ENCODE data around the gene TRPV4.

Gene TRPV4

DNA sequence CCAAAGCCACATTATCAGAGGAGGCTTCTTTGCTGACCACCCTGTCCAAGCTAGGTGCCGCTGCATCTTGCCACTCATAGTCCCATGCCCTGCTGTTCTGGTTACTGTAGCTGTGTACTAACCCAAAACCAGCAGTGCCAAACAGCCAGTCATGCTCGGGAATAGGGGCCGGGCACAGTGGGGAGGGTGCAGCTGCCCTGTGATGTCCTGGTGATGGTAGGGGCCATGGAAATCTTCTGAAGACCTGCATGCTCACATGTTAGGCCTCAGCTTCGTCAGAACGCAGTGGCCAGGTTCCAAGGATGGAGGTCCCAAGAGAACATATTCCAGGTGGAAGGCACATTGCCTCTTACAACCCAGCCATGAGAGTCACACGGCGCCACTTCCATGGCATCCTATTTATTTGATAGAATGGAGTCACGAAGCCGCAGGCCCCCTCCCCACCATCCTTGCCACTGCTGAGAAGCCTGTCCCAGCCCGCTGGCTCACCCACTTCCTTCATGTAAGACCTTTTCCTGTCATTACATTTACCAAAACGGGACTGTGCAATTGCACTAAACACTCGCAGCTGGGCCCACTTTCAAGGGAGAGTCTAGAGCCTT, 71.0 kb downstream of the TRPV4 start:
- H3K36me3 Mint-ChIP-seq: peaks cover 4% of the 10 kb centered on the region
- no peaks in the 10 kb centered on the region for H3K4me1 Mint-ChIP-seq
- peaks cover 19% of the 10 kb centered on the region for H3K27me3 Mint-ChIP-seq
- no peak for ATAC-seq
- H3K9me3 Mint-ChIP-seq: peaks cover 6% of the 10 kb centered on the region
- no peak overlapping the region for H3K27ac Mint-ChIP-seq
- no peak overlapping the region for H3K4me3 Mint-ChIP-seq

GRCh38 chr12:109760930-109761921, 72.0 kb downstream of the TRPV4 start:
- ATAC-seq: no peak
- peaks cover 28% of the 10 kb centered on the region for H3K27me3 Mint-ChIP-seq
- no peak overlapping the region for H3K4me3 Mint-ChIP-seq
- H3K36me3 Mint-ChIP-seq: peaks cover 13% of the 10 kb centered on the region
- peaks cover 13% of the 10 kb centered on the region for H3K9me3 Mint-ChIP-seq
- no peaks in the 10 kb centered on the region for H3K4me1 Mint-ChIP-seq
- H3K27ac Mint-ChIP-seq: no peak overlapping the region

DNA sequence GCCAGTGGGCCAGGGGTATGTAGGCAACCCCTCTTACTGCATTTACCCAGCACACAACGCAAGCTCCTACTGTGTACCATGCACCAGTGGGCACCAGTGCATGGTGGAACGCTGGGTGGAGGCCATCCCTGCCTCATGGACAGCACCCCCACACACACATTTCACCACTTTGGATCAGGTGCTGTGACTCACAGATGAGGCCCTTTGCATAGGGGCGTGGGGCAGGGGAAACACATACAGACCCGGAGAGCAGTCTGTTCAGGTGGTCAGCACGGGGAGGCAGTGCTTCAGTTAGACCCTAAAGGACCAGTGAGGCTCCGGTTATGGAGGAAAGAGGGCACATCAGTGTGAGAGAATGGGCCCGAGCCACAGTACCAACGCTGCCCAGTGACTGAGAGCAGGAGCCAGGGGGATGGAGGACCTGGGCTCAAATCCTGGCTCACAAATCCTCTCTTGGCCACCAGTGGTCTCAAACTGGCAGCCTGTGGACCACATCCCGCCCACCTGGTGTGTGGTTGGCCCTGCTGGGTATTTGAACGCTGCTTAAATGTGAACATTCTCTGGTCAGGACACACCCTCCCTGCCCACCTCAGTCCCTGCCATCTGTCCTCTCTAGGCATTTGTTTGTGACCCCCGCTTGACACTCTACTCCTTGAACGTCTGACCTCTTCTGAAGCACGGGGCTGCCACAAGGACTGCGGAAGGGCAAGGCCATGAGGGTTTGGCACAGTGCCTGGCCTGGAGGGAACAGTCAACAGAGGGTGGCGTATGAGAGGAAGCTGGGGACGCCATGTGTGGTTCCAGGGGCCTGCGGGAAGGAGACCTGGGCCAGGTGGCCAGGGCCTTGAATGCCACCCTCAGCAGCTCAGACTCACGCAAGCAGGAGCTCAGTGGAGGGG, 72.9 kb downstream of the TRPV4 start:
- ATAC-seq: peak; percentile 14
- H3K9me3 Mint-ChIP-seq: peaks cover 19% of the 10 kb centered on the region

DNA sequence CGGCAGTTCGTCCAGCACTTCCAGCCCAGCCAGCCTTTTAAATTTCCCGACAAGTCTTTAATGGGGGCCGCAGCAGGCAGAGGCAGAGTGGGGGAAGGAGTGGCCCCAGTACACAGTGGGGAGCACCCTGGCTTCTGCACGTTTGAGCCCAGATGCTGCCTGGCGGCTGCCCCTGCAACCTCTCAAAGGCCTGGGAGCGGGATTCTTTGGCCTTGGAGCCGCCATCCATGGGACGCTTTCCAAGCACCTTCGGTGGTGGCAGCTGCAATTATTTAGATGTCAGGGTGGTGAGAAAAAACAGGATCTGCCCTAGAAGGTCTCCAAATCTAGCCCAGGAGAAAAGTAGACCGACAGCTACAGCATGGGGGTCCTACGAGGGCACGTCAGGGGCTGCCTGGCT, 73.6 kb downstream of the TRPV4 start:
- Mint-ChIP-seq H3K9me3 (peaks cover 19% of the 10 kb centered on the region), H3K4me3 (no peak overlapping the region)

More for the DNA sequence above, 72.9 kb downstream of the TRPV4 start:
- no peak overlapping the region for H3K4me3 Mint-ChIP-seq
- no peak overlapping the region for H3K27ac Mint-ChIP-seq
- peaks cover 38% of the 10 kb centered on the region for H3K27me3 Mint-ChIP-seq
- H3K4me1 Mint-ChIP-seq: no peaks in the 10 kb centered on the region
- peaks cover 23% of the 10 kb centered on the region for H3K36me3 Mint-ChIP-seq

DNA sequence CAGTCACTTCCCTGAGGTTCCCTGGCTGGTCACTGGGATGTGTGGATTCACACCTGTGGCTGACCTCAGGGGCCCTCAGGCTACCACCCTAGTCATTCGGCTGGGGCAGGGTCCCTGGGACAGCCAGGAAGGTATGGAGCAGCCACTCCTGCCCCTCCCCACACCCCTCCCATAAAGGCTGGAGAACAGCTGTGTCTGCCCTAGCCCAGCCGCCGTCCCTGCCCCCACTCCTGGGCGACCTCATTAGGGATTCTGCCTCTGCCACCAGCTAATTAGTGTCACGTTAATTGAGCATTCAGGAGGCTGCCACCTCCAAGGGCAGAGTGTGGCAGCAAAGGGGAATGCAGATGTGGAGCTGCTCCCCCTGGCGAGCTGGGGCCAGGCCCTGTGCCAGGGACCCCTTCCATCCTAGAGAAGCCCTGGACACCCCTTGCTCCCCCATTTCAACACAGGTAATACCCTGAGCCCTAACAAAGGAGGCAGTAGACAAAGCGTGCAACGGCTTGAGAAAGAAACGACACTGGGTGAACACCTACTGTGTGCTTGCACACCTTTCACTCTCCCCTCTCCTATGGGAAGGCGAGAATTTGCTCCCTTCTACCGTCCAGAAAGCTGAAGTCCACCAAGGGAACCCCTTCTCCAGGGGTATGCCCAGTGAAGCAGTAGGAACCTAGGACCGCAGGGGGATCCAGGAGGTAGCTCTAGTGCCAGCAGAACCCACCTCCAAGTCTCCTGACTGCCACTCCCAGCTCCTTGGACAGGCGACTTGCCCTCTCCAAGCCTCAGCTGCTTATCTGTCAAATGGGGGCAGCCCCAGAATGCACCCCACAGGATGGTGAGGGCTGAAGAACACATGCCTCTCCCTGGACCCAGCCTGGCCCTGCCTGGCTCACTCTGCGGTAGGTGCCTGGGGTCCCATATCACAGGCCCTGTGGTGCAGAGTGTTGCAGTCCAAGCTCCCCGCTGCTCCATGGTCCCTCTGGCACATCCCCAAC, 74.5 kb downstream of the TRPV4 start:
- no peak for ATAC-seq
- H3K4me3 Mint-ChIP-seq: no peak overlapping the region
- H3K27me3 Mint-ChIP-seq: peaks cover 40% of the 10 kb centered on the region
- no peak overlapping the region for H3K27ac Mint-ChIP-seq
- no peaks in the 10 kb centered on the region for H3K4me1 Mint-ChIP-seq
- H3K36me3 Mint-ChIP-seq: peaks cover 24% of the 10 kb centered on the region
- peaks cover 19% of the 10 kb centered on the region for H3K9me3 Mint-ChIP-seq

More for the DNA sequence above, 73.6 kb downstream of the TRPV4 start:
- ATAC-seq: no peak
- Mint-ChIP-seq H3K27me3 (peaks cover 40% of the 10 kb centered on the region), H3K36me3 (peaks cover 24% of the 10 kb centered on the region), H3K27ac (no peak overlapping the region), H3K4me1 (no peaks in the 10 kb centered on the region)

DNA sequence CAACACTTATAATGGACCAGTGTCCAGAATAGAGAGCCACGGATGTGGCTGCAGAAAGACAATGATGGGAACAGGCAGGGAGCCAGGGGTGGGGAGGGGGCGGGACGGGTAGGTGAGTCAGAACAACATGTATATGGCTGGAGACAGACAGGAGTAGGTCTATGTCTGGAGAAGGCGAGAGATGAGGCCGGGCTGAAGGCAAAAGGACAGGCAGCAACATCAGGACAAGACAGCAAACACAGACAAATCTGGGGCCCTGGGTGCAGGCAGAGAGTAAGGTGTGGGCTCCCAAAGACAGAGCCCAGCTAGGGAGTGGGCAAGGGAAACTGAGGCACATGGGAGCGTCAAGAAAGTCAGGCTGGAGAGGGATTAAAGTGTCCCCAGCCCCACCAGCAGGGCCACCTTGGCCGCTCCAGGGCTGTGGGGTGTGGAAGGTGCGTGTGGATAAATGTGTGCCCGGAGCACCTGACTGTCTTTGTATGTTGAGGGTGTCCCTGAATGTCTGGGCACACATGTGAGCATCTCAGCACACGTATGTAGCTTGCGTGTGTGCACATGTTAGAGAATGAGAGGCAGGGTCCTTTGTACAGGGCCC, 75.4 kb downstream of the TRPV4 start:
- ATAC-seq: no peak
- Mint-ChIP-seq H3K27ac (no peak overlapping the region), H3K4me1 (no peaks in the 10 kb centered on the region), H3K4me3 (no peak overlapping the region), H3K36me3 (peaks cover 24% of the 10 kb centered on the region), H3K27me3 (peaks cover 40% of the 10 kb centered on the region), H3K9me3 (peaks cover 19% of the 10 kb centered on the region)

- Mint-ChIP-seq H3K9me3 (peaks cover 19% of the 10 kb centered on the region), H3K27me3 (peaks cover 40% of the 10 kb centered on the region), H3K4me3 (no peak overlapping the region), H3K4me1 (no peaks in the 10 kb centered on the region), H3K27ac (no peak overlapping the region), H3K36me3 (peaks cover 24% of the 10 kb centered on the region)
- ATAC-seq: no peak
Observed at GRCh38 chr12:109756457-109756856, 76.7 kb downstream of the TRPV4 start.

GRCh38 chr12:109753959-109754358, 79.2 kb downstream of the TRPV4 start:
- peaks cover 30% of the 10 kb centered on the region for H3K36me3 Mint-ChIP-seq
- H3K4me3 Mint-ChIP-seq: no peak overlapping the region
- H3K27ac Mint-ChIP-seq: no peak overlapping the region
- H3K27me3 Mint-ChIP-seq: peaks cover 33% of the 10 kb centered on the region
- H3K4me1 Mint-ChIP-seq: no peaks in the 10 kb centered on the region
- peaks cover 22% of the 10 kb centered on the region for H3K9me3 Mint-ChIP-seq
- ATAC-seq: no peak

GRCh38 chr12:109753054-109753401, 80.2 kb downstream of the TRPV4 start:
- Mint-ChIP-seq H3K9me3 (peaks cover 22% of the 10 kb centered on the region), H3K4me3 (no peak overlapping the region), H3K36me3 (peaks cover 30% of the 10 kb centered on the region), H3K4me1 (no peaks in the 10 kb centered on the region), H3K27me3 (peaks cover 30% of the 10 kb centered on the region), H3K27ac (no peak overlapping the region)
- no peak for ATAC-seq

GRCh38 chr12:109752117-109753053, 80.8 kb downstream of the TRPV4 start:
- H3K4me1 Mint-ChIP-seq: no peaks in the 10 kb centered on the region
- H3K9me3 Mint-ChIP-seq: peaks cover 19% of the 10 kb centered on the region
- H3K27ac Mint-ChIP-seq: no peak overlapping the region
- ATAC-seq: no peak
- H3K4me3 Mint-ChIP-seq: no peak overlapping the region
- H3K27me3 Mint-ChIP-seq: peaks cover 24% of the 10 kb centered on the region
- peaks cover 28% of the 10 kb centered on the region for H3K36me3 Mint-ChIP-seq

- Mint-ChIP-seq H3K4me3 (no peak overlapping the region), H3K27ac (no peak overlapping the region), H3K4me1 (no peaks in the 10 kb centered on the region), H3K9me3 (no peaks in the 10 kb centered on the region), H3K36me3 (no peaks in the 10 kb centered on the region), H3K27me3 (peaks cover 9% of the 10 kb centered on the region)
- ATAC-seq: no peak
Observed at GRCh38 chr12:109744986-109745942, 87.9 kb downstream of the TRPV4 start.

DNA sequence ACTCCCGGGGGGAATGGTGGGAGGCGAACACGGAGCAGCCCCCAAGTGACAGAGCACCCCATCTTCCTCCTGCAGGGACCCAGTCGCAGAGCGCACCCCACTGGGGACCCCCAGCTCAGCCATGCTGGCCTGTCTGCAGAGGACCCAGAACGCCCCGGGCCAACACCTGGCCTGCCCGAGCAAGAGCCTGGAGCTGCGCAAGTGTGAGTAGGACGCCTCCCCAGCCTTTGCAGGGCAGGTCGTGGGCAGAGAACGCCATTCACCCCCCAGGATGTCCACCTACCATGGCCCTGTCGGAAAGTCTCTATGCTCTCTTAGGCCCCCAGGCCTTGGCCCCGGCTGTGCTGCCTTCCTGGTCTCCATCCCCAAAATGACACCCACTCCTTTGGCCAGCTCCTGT, 89.2 kb downstream of the TRPV4 start:
- Mint-ChIP-seq H3K9me3 (no peaks in the 10 kb centered on the region), H3K4me3 (no peak overlapping the region), H3K4me1 (no peaks in the 10 kb centered on the region), H3K27me3 (peaks cover 10% of the 10 kb centered on the region), H3K36me3 (no peaks in the 10 kb centered on the region), H3K27ac (no peak overlapping the region)
- ATAC-seq: no peak

Data from stimulated activated memory B cell treated with anti-CD40 and anti-IgM and Interleukin-4, amounts not matched to agents 10 μg/mL and 1 μg/mL and 100 μg/mL, for 72 hours (primary cell).